Liver (tissue), 9 donors: ENCODE measurements around the gene CLBA1. TPM values are rescaled to one million over a fixed set of nuclear protein-coding genes. Genes with fewer than 3 reads are reported as not detected.

Source experiments
- DNase-seq: peaks from one replicate; pipeline ENCODE4 v3.0.0-alpha.2; 2017; ENCODE audit warnings: low spot score
- H3K27ac ChIP-seq, 2 donors: one replicate each; pipeline ENCODE4 v1.7.0; 2013; ENCODE audit warnings: inconsistent platforms in 2 of 2, low read length in 2 of 2, control low read depth in 1 of 2, low read depth in 1 of 2, mild to moderate bottlenecking in 1 of 2
- H3K27me3 ChIP-seq, 4 donors: one replicate each; pipeline versions ENCODE4 v1.6.1 to v1.7.0; 2013; ENCODE audit warnings: low read length in 3 of 4, inconsistent platforms in 1 of 4, mild to moderate bottlenecking in 1 of 4, moderate library complexity in 1 of 4; ENCODE audit not compliant: control insufficient read depth in 4 of 4, insufficient read depth in 4 of 4
- H3K36me3 ChIP-seq, 4 donors: one replicate each; pipeline versions ENCODE4 v1.6.1 to v1.7.0; 2013; ENCODE audit warnings: low read length in 3 of 4, mild to moderate bottlenecking in 3 of 4, low read depth in 1 of 4, moderate library complexity in 1 of 4; ENCODE audit not compliant: control insufficient read depth in 4 of 4, insufficient read depth in 3 of 4
- H3K4me1 ChIP-seq, 4 donors: one replicate each; pipeline versions ENCODE4 v1.6.1 to v1.7.0; 2013; ENCODE audit warnings: low read length in 3 of 4, mild to moderate bottlenecking in 3 of 4, moderate library complexity in 1 of 4; ENCODE audit not compliant: control insufficient read depth in 4 of 4, insufficient read depth in 4 of 4
- H3K4me3 ChIP-seq, 3 donors: one replicate each; pipeline versions ENCODE4 v1.6.1 to v1.7.0; 2013; ENCODE audit warnings: low read length in 3 of 3, control low read depth in 1 of 3, low read depth in 1 of 3, mild to moderate bottlenecking in 1 of 3
- H3K9ac ChIP-seq, 2 donors: one replicate each; pipeline ENCODE4 v1.7.0; 2013; ENCODE audit warnings: low read length in 2 of 2, mild to moderate bottlenecking in 2 of 2, moderate library complexity in 2 of 2, control low read depth in 1 of 2, low read depth in 1 of 2
- H3K9me3 ChIP-seq, 4 donors: one replicate each; pipeline versions ENCODE4 v1.6.1 to v1.7.0; 2013; ENCODE audit warnings: low read length in 3 of 4; ENCODE audit not compliant: control insufficient read depth in 4 of 4
- CTCF ChIP-seq: fragments of 150-350 bp; IDR thresholded peaks from 2 replicates; pipeline ENCODE4 v1.5.1; 2017; ENCODE audit warnings: improper control_type of control experiment, low read depth, low read length; ENCODE audit not compliant: missing input control
- EGR1 ChIP-seq, 2 donors: IDR thresholded peaks; 2 replicates each; pipeline ENCODE4 v1.6.1; 2016 to 2018; ENCODE audit warnings: antibody characterized with exemption in 2 of 2, low read depth in 2 of 2
- FOXA1 ChIP-seq: IDR thresholded peaks from 2 replicates; pipeline ENCODE4 v1.6.1; 2016; ENCODE audit warnings: antibody characterized with exemption
- GABPA ChIP-seq, 2 donors: IDR thresholded peaks in 1 of 2; conservative IDR thresholded peaks in 1 of 2; 2 replicates each; pipeline ENCODE4 v1.6.1; 2016; ENCODE audit warnings: antibody characterized with exemption in 2 of 2, mild to moderate bottlenecking in 1 of 2, moderate library complexity in 1 of 2
- HNF4A ChIP-seq, 2 donors: conservative IDR thresholded peaks; 2 replicates each; pipeline ENCODE4 v1.6.1; 2016; ENCODE audit warnings: antibody characterized with exemption in 2 of 2, mild to moderate bottlenecking in 2 of 2
- HNF4G ChIP-seq: IDR thresholded peaks from 2 replicates; pipeline ENCODE4 v1.6.1; 2016; ENCODE audit warnings: antibody characterized with exemption
- JUND ChIP-seq, 2 donors: IDR thresholded peaks; 2 replicates each; pipeline ENCODE4 v1.6.1; 2016; ENCODE audit warnings: antibody characterized with exemption in 2 of 2
- MAX ChIP-seq: IDR thresholded peaks from 2 replicates; pipeline ENCODE4 v1.6.1; 2016; ENCODE audit warnings: antibody characterized with exemption
- NR2F2 ChIP-seq: IDR thresholded peaks from 2 replicates; pipeline ENCODE4 v1.6.1; 2016; ENCODE audit warnings: antibody characterized with exemption
- RAD21 ChIP-seq, 2 donors: IDR thresholded peaks; 2 replicates each; pipeline ENCODE4 v1.6.1; 2016; ENCODE audit warnings: antibody characterized with exemption in 2 of 2, mild to moderate bottlenecking in 2 of 2
- REST ChIP-seq: IDR thresholded peaks from 2 replicates; pipeline ENCODE4 v1.6.1; 2016; ENCODE audit warnings: antibody characterized with exemption, mild to moderate bottlenecking
- SP1 ChIP-seq: IDR thresholded peaks from 2 replicates; pipeline ENCODE4 v1.6.1; 2018; ENCODE audit warnings: antibody characterized with exemption, mild to moderate bottlenecking
- TAF1 ChIP-seq: conservative IDR thresholded peaks from 2 replicates; pipeline ENCODE4 v1.6.1; 2016; ENCODE audit warnings: antibody characterized with exemption, mild to moderate bottlenecking
- WGBS: extraction: QIAGEN DNeasy Blood & Tissue Kit; methylation state at CpG from one replicate; pipeline ENCODE4 v1.1.7; 2013; 5-methylcytosine and 5-hydroxymethylcytosine counted together
- polyA plus RNA-seq, 2 donors: library from polyadenylated mRNA; stranded (reverse) in 1 of 2; unstranded in 1 of 2; fragments of 200-250 nt in 1 of 2; fragments of >200 nt in 1 of 2; fragmentation: Nextera tagmentation in 1 of 2; extraction: Ambion mirVana in 1 of 2; gene quantifications; one replicate each; pipeline versions ENCODE4 v1.2.1 to v1.2.3, GENCODE V29; 2013 to 2015
- total RNA-seq, 2 donors: library from RNA; depleted of rRNA; stranded (reverse); fragments of >200 nt; gene quantifications; one replicate each; pipeline ENCODE4 v1.2.3, GENCODE V29; 2014
- donor health status: healthy.
- donor health status: healthy.
- donor health status: healthy.
- donor health status: healthy.
- donor health status: healthy.

CLBA1 gene
- total and polyA plus RNA-seq, 4 donors = 0.98 to 3.9 (median 2.3) TPM

GRCh38 chr14:104980611-104981531, 4.7 kb upstream of the CLBA1 start:
- no peak overlapping the region for H3K9ac ChIP-seq
- DNase-seq = no peak
- WGBS = 92% methylated on average over 22 of the region's 22 CpGs
- TF ChIP-seq RAD21 (IDR thresholded peaks at IDR 0.05) (no peak), SP1 (no peak), FOXA1 (no peak), HNF4A (conservative IDR thresholded peaks at IDR 0.05) (no peak), MAX (no peak), HNF4G (no peak), EGR1 (IDR thresholded peaks at IDR 0.05; ENCODE audit: low read depth in 2 of 2) (no peak), REST (no peak), NR2F2 (no peak), TAF1 (no peak), CTCF (no peak), GABPA (IDR thresholded peaks at IDR 0.05 in 1 of 2, conservative IDR thresholded peaks at IDR 0.05 in 1 of 2) (no peak), JUND (IDR thresholded peaks at IDR 0.05) (no peak)
- no peaks in the 10 kb centered on the region for H3K36me3 ChIP-seq
- H3K9me3 ChIP-seq = no peaks in the 10 kb centered on the region
- H3K4me1 ChIP-seq = peaks cover 6 to 33% (median 26%) of the 10 kb centered on the region in 4 donors
- no peak overlapping the region for H3K4me3 ChIP-seq
- H3K27ac ChIP-seq = peak overlapping the region; percentile 23 to 57
- H3K27me3 ChIP-seq = no peaks in the 10 kb centered on the region

GRCh38 chr14:104981699-104982541, 3.7 kb upstream of the CLBA1 start:
- Histone ChIP-seq H3K9me3 (no peaks in the 10 kb centered on the region), H3K9ac (no peak overlapping the region), H3K27ac (no peak overlapping the region), H3K36me3 (no peaks in the 10 kb centered on the region), H3K27me3 (no peaks in the 10 kb centered on the region), H3K4me1 (peaks cover 10 to 36% (median 27%) of the 10 kb centered on the region in 4 donors), H3K4me3 (no peak overlapping the region)
- DNase-seq = no peak
- TF ChIP-seq GABPA (IDR thresholded peaks at IDR 0.05 in 1 of 2, conservative IDR thresholded peaks at IDR 0.05 in 1 of 2) (no peak), JUND (IDR thresholded peaks at IDR 0.05) (no peak), HNF4A (conservative IDR thresholded peaks at IDR 0.05) (no peak)
- WGBS = 87% methylated on average over 17 of the region's 17 CpGs
